ENCODE data around the gene PKLR. TPM values are rescaled to one million over a fixed set of nuclear protein-coding genes. Genes with fewer than 3 reads are reported as not detected.

PKLR gene
- polyA plus RNA-seq, 1 experiment: not detected

DNA sequence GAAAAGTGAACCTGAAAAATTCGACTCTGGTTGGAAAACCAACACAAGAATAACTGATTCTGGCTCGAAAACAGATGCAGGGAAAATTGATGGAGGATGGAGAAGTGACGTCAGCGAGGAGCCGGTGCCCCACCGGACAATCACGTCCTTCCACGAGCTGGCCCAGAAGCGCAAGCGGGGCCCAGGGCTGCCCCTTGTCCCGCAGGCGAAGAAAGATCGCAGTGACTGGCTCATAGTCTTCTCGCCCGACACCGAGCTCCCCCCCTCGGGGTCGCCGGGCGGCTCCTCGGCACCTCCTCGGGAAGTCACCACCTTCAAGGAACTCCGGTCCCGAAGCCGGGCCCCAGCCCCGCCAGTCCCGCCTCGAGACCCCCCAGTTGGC is 21.3 kb upstream of the PKLR start:
- DNase-seq (ENCODE audit: low read depth, low spot score): no peak
- TF ChIP-seq, protein P1, sequence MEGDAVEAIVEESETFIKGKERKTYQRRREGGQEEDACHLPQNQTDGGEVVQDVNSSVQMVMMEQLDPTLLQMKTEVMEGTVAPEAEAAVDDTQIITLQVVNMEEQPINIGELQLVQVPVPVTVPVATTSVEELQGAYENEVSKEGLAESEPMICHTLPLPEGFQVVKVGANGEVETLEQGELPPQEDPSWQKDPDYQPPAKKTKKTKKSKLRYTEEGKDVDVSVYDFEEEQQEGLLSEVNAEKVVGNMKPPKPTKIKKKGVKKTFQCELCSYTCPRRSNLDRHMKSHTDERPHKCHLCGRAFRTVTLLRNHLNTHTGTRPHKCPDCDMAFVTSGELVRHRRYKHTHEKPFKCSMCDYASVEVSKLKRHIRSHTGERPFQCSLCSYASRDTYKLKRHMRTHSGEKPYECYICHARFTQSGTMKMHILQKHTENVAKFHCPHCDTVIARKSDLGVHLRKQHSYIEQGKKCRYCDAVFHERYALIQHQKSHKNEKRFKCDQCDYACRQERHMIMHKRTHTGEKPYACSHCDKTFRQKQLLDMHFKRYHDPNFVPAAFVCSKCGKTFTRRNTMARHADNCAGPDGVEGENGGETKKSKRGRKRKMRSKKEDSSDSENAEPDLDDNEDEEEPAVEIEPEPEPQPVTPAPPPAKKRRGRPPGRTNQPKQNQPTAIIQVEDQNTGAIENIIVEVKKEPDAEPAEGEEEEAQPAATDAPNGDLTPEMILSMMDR (IDR thresholded peaks at IDR 0.05; ENCODE audit: low read depth, low read length): no peak
- no peaks in the 10 kb centered on the region; the same call in 1 of the 2 replicates for H3K9me3 ChIP-seq (ENCODE audit: control insufficient read depth, insufficient read depth, low read length)
- POLR2A ChIA-PET: interaction anchor here (1.1 to 2.6 kb wide), 2 partner anchors 49 to 241 kb away, joined by 4 to 11 read pairs; partner anchors contain the start of genes ASH1L and CLK2
- peak overlapping the region; percentile 52 for H3K27ac ChIP-seq (ENCODE audit: low read depth, low read length)
- peak overlapping the region; percentile 82 for H3K4me3 ChIP-seq (ENCODE audit: low read depth, low read length)
- CTCF ChIA-PET: interaction anchor here (1.0 to 3.2 kb wide), 9 partner anchors 9 to 270 kb away, joined by 3 to 62 read pairs (median 5); partner anchors contain the start of genes FDPS, HCN3 and KRTCAP2
- no peaks in the 10 kb centered on the region for H3K27me3 ChIP-seq (ENCODE audit: control insufficient read depth, insufficient read depth, low read length)

DNA sequence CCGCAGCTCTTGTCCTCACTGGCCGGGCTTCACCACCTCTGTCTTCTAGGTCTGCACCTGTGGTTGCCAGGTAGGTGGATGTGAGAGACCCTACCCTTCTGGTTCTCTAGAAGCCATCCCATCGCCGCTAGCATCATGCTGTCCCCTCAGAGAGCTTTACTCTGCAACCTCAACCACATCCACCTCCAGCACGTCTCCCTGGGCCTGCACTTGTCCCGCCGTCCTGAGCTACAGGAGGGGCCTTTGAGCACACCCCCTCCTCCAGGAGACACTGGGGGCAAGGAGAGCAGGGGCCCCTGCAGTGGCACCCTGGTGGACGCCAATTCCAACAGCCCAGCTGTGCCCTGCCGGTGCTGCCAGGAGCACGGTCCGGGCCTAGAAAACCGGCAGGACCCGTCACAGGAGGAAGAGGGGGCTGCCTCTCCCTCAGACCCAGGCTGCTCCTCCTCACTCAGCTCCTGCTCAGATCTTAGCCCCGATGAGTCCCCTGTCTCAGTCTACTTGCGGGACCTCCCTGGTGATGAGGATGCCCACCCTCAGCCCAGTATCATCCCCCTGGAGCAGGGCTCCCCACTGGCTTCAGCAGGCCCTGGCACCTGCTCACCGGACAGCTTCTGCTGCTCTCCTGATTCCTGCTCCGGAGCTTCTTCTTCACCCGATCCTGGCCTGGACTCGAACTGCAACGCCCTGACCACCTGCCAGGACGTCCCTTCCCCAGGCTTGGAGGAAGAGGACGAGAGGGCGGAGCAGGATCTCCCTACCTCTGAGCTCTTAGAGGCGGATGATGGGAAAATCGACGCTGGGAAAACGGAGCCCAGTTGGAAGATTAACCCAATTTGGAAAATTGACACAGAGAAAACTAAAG is 20.6 kb upstream of the PKLR start:
- H3K27ac ChIP-seq (ENCODE audit: low read depth, low read length): peak overlapping the region; percentile 31
- no peak for DNase-seq (ENCODE audit: low read depth, low spot score)
- H3K4me3 ChIP-seq (ENCODE audit: low read depth, low read length): peak overlapping the region; percentile 82
- H3K9me3 ChIP-seq (ENCODE audit: control insufficient read depth, insufficient read depth, low read length): no peaks in the 10 kb centered on the region; the same call in 1 of the 2 replicates
- ChIA-PET CTCF (interaction anchor here (1.0 to 3.2 kb wide), 10 partner anchors 8 to 270 kb away, joined by 3 to 62 read pairs (median 4); partner anchors contain the start of genes FDPS, HCN3 and KRTCAP2), POLR2A (interaction anchor here (1.1 to 2.6 kb wide), 3 partner anchors 14 to 241 kb away, joined by 3 to 11 read pairs (median 4); partner anchors contain the start of genes ASH1L, CLK2 and FDPS)
- TF ChIP-seq, protein P1 (IDR thresholded peaks at IDR 0.05; ENCODE audit: low read depth, low read length): no peak
- no peaks in the 10 kb centered on the region for H3K27me3 ChIP-seq (ENCODE audit: control insufficient read depth, insufficient read depth, low read length)

DNA sequence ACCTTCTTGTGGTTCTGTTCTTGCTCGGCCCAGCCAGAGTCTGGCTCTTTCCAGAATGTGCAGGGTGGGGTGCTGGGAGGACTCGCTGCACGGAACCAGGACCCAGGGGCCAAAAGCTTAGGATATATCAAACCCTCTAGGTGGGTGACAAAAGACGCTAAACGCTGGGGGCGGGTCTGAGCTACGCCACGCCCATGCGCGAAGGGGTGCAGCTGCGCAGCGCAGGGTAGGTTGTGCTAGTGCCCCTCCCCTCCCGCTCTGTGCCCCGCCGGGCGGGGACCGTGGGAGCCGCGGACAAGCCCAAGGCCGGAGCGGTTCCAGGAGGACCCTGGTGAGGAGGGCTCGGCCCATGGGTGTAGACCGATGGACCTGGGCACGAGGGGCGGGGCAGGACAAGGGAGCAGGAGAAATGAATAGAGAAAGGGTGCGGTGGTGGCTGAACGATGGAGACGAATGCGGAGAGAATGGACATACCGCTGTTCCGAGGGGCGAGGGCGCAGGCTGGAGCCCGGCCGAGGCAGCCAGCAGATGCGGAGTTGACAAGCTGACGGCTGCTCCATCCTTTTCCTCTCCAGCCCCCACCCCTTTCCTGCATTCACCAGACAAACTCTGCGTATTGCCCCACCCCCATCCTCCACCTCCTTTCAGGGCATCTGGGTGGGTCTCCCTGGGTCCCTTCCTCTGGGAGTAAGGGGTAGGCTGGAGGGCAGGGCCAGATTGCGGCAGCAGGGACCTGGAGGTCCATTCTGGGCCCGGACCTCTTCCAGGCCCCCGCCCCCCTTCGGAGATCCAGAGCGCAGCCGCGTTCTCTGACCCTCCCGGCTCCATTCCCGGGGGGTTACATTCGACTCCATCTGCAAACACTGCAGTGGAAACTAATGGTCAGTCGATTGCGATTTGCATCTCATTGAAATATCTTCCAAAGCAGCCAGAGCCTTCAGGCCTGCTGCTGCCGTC is 19.7 kb upstream of the PKLR start, which contains the start of gene RUSC1:
RUSC1 (plus strand) TSS at position 234 of the 957 bp plus-strand sequence. CDS start 880 bp downstream, outside the sequence.
- peak within 1 kb of the TSS; percentile 82 for H3K4me3 ChIP-seq (ENCODE audit: low read depth, low read length)
- no peak for DNase-seq (ENCODE audit: low read depth, low spot score)
- TF ChIP-seq, protein P1 (IDR thresholded peaks at IDR 0.05; ENCODE audit: low read depth, low read length): no peak
- ChIA-PET POLR2A (interaction anchor here (0.5 to 1.6 kb wide), 5 partner anchors 9 to 327 kb away, joined by 3 to 10 read pairs (median 3); partner anchors contain the start of gene FDPS), CTCF (interaction anchor here (1.3 to 3.2 kb wide), 5 partner anchors 14 to 70 kb away, joined by 3 to 62 read pairs (median 10); partner anchors contain the start of genes FDPS and HCN3)
- H3K27ac ChIP-seq (ENCODE audit: low read depth, low read length): peak within 1 kb of the TSS; percentile 11
- no peaks in the 10 kb centered on the region; the same call in 1 of the 2 replicates for H3K9me3 ChIP-seq (ENCODE audit: control insufficient read depth, insufficient read depth, low read length)
- H3K27me3 ChIP-seq (ENCODE audit: control insufficient read depth, insufficient read depth, low read length): no peaks in the 10 kb centered on the region

DNA sequence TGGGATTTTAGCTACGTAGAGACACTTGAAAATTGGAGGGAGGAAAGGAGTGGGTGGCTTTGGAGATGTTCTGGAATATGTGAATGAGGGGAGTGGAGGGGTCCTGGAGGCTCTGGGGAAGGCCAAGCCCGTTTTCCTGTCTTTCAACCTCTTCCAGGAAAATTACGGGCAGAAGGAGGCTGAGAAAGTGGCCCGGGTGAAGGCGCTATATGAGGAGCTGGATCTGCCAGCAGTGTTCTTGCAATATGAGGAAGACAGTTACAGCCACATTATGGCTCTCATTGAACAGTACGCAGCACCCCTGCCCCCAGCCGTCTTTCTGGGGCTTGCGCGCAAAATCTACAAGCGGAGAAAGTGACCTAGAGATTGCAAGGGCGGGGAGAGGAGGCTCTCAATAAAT is 19.0 kb upstream of the PKLR start:
- no peak overlapping the region for H3K27ac ChIP-seq (ENCODE audit: low read depth, low read length)
- ChIA-PET POLR2A (interaction anchor here (0.6 to 1.2 kb wide), 2 partner anchors 8 to 40 kb away, joined by 3 to 10 read pairs; no protein-coding TSS in a partner anchor), CTCF (interaction anchor here (1.3 to 1.6 kb wide), 2 partner anchors 39 to 70 kb away, joined by 3 to 9 read pairs; no protein-coding TSS in a partner anchor)
- H3K27me3 ChIP-seq (ENCODE audit: control insufficient read depth, insufficient read depth, low read length): no peaks in the 10 kb centered on the region
- H3K4me3 ChIP-seq (ENCODE audit: low read depth, low read length): peak overlapping the region; percentile 82
- TF ChIP-seq, protein P1 (IDR thresholded peaks at IDR 0.05; ENCODE audit: low read depth, low read length): no peak
- DNase-seq (ENCODE audit: low read depth, low spot score): no peak
- no peaks in the 10 kb centered on the region; the same call in 1 of the 2 replicates for H3K9me3 ChIP-seq (ENCODE audit: control insufficient read depth, insufficient read depth, low read length)
